ENCODE results near the gene SOX18. TPM values are rescaled to one million over a fixed set of nuclear protein-coding genes. Genes with fewer than 3 reads are reported as not detected.

SOX18 gene
- total and polyA plus RNA-seq, 7 donors = 0.69 to 11.9 (median 3.0) TPM

GRCh38 chr20:64039293-64040160, 9.9 kb downstream of the SOX18 start:
- H3K4me1 ChIP-seq = peaks cover 0 to 40% (median 33%) of the 10 kb centered on the region in 4 donors
- peak overlapping the region in 3 of 4 donors; percentile 42 to 54 (median 52) for H3K4me3 ChIP-seq
- peak overlapping the region in 1 of 4 donors; percentile 0 for H3K27ac ChIP-seq
- peaks cover 0 to 11% (median 0%) of the 10 kb centered on the region in 4 donors for H3K36me3 ChIP-seq
- no peaks in the 10 kb centered on the region for H3K9me3 ChIP-seq
- intact Hi-C loops (cut with DNase I) = loop anchor here (2.0 kb wide), 1 partner anchor 81 kb away; no protein-coding TSS in a partner anchor
- TF ChIP-seq EP300 (IDR thresholded peaks at IDR 0.05) (no peak), POLR2A (IDR thresholded peaks at IDR 0.05) (no peak), POLR2AphosphoS5 (IDR thresholded peaks at IDR 0.05) (no peak)
- TF ChIP-seq, protein P1, sequence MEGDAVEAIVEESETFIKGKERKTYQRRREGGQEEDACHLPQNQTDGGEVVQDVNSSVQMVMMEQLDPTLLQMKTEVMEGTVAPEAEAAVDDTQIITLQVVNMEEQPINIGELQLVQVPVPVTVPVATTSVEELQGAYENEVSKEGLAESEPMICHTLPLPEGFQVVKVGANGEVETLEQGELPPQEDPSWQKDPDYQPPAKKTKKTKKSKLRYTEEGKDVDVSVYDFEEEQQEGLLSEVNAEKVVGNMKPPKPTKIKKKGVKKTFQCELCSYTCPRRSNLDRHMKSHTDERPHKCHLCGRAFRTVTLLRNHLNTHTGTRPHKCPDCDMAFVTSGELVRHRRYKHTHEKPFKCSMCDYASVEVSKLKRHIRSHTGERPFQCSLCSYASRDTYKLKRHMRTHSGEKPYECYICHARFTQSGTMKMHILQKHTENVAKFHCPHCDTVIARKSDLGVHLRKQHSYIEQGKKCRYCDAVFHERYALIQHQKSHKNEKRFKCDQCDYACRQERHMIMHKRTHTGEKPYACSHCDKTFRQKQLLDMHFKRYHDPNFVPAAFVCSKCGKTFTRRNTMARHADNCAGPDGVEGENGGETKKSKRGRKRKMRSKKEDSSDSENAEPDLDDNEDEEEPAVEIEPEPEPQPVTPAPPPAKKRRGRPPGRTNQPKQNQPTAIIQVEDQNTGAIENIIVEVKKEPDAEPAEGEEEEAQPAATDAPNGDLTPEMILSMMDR (IDR thresholded peaks at IDR 0.05) = no peak
- DNase-seq = no peak
- 7 to 21% methylated on average over 17 of the region's 17 CpGs for WGBS, 2 donors
- peaks cover 44 to 81% (median 74%) of the 10 kb centered on the region in 3 donors for H3K27me3 ChIP-seq

DNA sequence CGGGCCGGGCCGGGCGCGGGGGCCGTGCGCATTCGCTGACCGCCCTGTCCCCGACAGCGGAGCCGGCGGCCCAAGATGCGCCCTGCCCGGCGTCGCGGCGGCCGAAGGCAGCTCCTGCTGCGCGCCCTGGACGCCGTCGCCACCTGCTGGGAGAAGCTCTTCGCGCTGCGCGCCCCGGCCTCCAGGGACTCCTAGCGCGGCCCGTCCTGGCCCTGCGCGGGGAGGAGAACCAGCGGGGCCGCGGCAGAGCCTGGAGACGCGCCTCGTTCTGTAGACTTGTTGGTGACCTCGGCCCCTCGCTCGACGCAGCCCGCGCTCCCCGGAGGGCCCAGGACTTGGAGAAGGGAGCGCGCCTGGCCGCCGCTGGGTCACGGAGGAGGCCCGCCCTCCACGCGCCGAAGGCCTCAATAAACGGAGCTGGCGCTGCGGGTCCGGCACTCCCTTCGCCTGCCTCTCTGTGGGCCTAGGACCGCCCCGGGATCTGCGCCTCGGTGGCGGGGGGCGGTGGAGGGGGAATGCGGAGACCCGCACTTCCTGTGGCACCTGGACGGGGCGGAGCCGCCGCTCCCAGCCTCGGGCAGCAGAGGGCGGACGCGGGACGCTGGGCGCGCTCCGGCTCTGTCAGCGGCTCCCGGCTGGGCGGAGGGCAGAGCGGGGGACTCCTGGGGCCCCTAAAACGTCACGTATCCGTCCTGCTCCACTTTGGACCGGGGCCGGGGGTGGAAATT, 10.7 kb downstream of the SOX18 start:
- intact Hi-C loops (cut with DNase I) = loop anchor here (2.0 kb wide), 1 partner anchor 82 kb away; no protein-coding TSS in a partner anchor
- TF ChIP-seq, protein P1 (IDR thresholded peaks at IDR 0.05) = peak; percentile 42 to 69 (median 66)
- TF ChIP-seq POLR2AphosphoS5 (IDR thresholded peaks at IDR 0.05) = no peak
- Histone ChIP-seq H3K4me1 (peaks cover 0 to 40% (median 33%) of the 10 kb centered on the region in 4 donors), H3K27me3 (peaks cover 44 to 73% (median 69%) of the 10 kb centered on the region in 3 donors), H3K9me3 (no peaks in the 10 kb centered on the region), H3K27ac (peak overlapping the region in 3 of 4 donors; percentile 38 to 58 (median 58)), H3K4me3 (peak overlapping the region; percentile 17 to 54 (median 47)), H3K36me3 (peaks cover 0 to 19% (median 2%) of the 10 kb centered on the region in 4 donors)
- WGBS, 2 donors = 0 to 1% methylated on average over 91 of the region's 91 CpGs
- peak; percentile 80 for DNase-seq

- TF ChIP-seq POLR2AphosphoS5 (IDR thresholded peaks at IDR 0.05) (no peak), POLR2A (IDR thresholded peaks at IDR 0.05) (no peak), EP300 (IDR thresholded peaks at IDR 0.05) (no peak)
- TF ChIP-seq, protein P1 (IDR thresholded peaks at IDR 0.05) = no peak
- Histone ChIP-seq H3K4me3 (peak overlapping the region in 3 of 4 donors; percentile 42 to 54 (median 52)), H3K27me3 (peaks cover 44 to 67% (median 66%) of the 10 kb centered on the region in 3 donors), H3K36me3 (peaks cover 0 to 22% (median 4%) of the 10 kb centered on the region in 4 donors), H3K27ac (peak overlapping the region in 3 of 4 donors; percentile 38 to 58 (median 58)), H3K9me3 (no peaks in the 10 kb centered on the region), H3K4me1 (peaks cover 0 to 40% (median 33%) of the 10 kb centered on the region in 4 donors)
- intact Hi-C loops (cut with DNase I) = loop anchor here (2.0 kb wide), 1 partner anchor 83 kb away; no protein-coding TSS in a partner anchor
- 1 to 2% methylated on average over 30 of the region's 30 CpGs for WGBS, 2 donors
- DNase-seq = no peak
Observed at GRCh38 chr20:64038224-64038564, 11.2 kb downstream of the SOX18 start.

GRCh38 chr20:64037498-64038213, 11.8 kb downstream of the SOX18 start:
- no peak for DNase-seq
- intact Hi-C loops (cut with DNase I) = loop anchor here (2.0 kb wide), 1 partner anchor 83 kb away; no protein-coding TSS in a partner anchor
- H3K27ac ChIP-seq = peak overlapping the region in 1 of 4 donors; percentile 58
- no peaks in the 10 kb centered on the region for H3K9me3 ChIP-seq
- TF ChIP-seq, protein P1 (IDR thresholded peaks at IDR 0.05) = no peak
- TF ChIP-seq EP300 (IDR thresholded peaks at IDR 0.05) (no peak), POLR2A (IDR thresholded peaks at IDR 0.05) (no peak), POLR2AphosphoS5 (IDR thresholded peaks at IDR 0.05) (no peak)
- H3K27me3 ChIP-seq = peaks cover 44 to 63% (median 62%) of the 10 kb centered on the region in 3 donors
- peaks cover 0 to 27% (median 7%) of the 10 kb centered on the region in 4 donors for H3K36me3 ChIP-seq
- peak overlapping the region in 3 of 4 donors; percentile 42 to 54 (median 52) for H3K4me3 ChIP-seq
- peaks cover 0 to 40% (median 34%) of the 10 kb centered on the region in 4 donors for H3K4me1 ChIP-seq
- WGBS, 2 donors = 5 to 10% methylated on average over 36 of the region's 36 CpGs

Data from sigmoid colon (tissue), 7 donors.